ENCODE results near the gene PRR7. TPM values are rescaled to one million over a fixed set of nuclear protein-coding genes. Genes with fewer than 3 reads are reported as not detected.

The PRR7 gene
- total and polyA plus RNA-seq, 2 of the 13 experiments (the other 11 are each of a cell fraction or from before 2014, with no cell fraction given): 4.8 to 5.0 TPM

DNA sequence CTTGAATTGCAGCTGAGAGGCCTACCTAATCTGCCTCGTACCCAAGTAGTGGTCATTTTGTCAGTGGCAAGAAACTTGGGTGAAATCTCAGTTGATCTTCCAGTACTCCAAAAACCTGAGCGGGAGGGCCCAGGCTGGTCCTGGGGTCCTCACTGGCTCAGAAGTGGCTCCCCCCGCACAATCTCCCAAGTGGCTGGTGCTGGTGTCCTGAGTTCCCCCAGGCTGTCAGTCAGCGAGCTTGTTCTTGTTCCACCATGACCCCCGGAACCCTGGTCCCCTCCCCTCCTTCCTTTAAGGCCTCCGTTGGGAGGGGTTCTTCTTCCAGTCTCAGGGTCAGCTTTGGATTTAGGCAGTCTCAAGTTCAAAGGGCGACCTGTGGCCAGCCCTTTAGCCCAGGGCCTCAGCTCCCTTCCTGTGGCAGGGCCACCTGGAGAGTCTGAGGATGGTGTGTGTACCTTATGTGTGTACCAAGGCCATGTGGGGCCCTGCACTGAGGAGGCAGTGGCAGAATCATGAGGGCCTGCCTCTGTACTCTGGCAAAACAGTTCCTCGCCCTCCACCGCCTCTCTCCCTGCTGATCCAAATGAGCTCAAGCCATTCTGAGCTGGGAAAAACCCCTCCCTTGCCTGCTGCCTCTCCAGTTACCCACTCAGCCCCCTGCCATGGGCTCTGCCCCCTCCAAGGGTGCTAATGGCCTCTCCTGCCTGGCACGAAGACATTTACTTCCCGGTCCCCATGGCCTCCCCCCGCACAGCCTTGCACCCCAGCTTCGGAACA lies 31.3 kb downstream of the PRR7 start (continued):
- no peak for TF ChIP-seq ZBTB4 (CRISPR knock-in tag; IDR thresholded peaks at IDR 0.05; ENCODE audit: borderline replicate concordance)
- no peak for TF ChIP-seq ZMYM3 (CRISPR knock-in tag; IDR thresholded peaks at IDR 0.05)
- no peak for TF ChIP-seq SCMH1 (CRISPR knock-in tag; IDR thresholded peaks at IDR 0.05; ENCODE audit: borderline replicate concordance)
- TF ChIP-seq ZBTB7B (CRISPR knock-in tag; IDR thresholded peaks at IDR 0.05): no peak
- peak; percentile 36; the same call in 1 of the 2 replicates for TF ChIP-seq RXRB (CRISPR knock-in tag; IDR thresholded peaks at IDR 0.05; ENCODE audit: borderline replicate concordance)
- no peak for TF ChIP-seq TEAD2 (CRISPR knock-in tag; IDR thresholded peaks at IDR 0.05)
- no peak for TF ChIP-seq ZNF20 (CRISPR knock-in tag; IDR thresholded peaks at IDR 0.05)
- no peak for TF ChIP-seq ZNF891 (CRISPR knock-in tag; IDR thresholded peaks at IDR 0.05)
- TF ChIP-seq, protein P1, sequence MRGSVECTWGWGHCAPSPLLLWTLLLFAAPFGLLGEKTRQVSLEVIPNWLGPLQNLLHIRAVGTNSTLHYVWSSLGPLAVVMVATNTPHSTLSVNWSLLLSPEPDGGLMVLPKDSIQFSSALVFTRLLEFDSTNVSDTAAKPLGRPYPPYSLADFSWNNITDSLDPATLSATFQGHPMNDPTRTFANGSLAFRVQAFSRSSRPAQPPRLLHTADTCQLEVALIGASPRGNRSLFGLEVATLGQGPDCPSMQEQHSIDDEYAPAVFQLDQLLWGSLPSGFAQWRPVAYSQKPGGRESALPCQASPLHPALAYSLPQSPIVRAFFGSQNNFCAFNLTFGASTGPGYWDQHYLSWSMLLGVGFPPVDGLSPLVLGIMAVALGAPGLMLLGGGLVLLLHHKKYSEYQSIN (CRISPR knock-in tag; IDR thresholded peaks at IDR 0.05; ENCODE audit: borderline replicate concordance): no peak
- TF ChIP-seq FOXA3 (CRISPR knock-in tag; IDR thresholded peaks at IDR 0.05): peak; percentile 14; the same call in 1 of the 2 replicates
- no peak for TF ChIP-seq ZNF782 (CRISPR knock-in tag; IDR thresholded peaks at IDR 0.05; ENCODE audit: borderline replicate concordance)
- TF ChIP-seq HNRNPH1 (optimal IDR thresholded peaks at IDR 0.05; ENCODE audit: low read depth, low read length): no peak
- no peak for TF ChIP-seq SKIL (CRISPR knock-in tag; IDR thresholded peaks at IDR 0.05; ENCODE audit: borderline replicate concordance)
- 0 out of 2 replicates have a peak, but pooled peaks have one; percentile 2 for TF ChIP-seq PBX2 (CRISPR knock-in tag; IDR thresholded peaks at IDR 0.05)
- no peak for TF ChIP-seq ESRRA (CRISPR knock-in tag; IDR thresholded peaks at IDR 0.05; ENCODE audit: low read depth)
- peak; percentile 14; the same call in 1 of the 2 replicates for TF ChIP-seq KDM2A (CRISPR knock-in tag; IDR thresholded peaks at IDR 0.05; ENCODE audit: borderline replicate concordance, low read depth)
- TF ChIP-seq, protein P2, sequence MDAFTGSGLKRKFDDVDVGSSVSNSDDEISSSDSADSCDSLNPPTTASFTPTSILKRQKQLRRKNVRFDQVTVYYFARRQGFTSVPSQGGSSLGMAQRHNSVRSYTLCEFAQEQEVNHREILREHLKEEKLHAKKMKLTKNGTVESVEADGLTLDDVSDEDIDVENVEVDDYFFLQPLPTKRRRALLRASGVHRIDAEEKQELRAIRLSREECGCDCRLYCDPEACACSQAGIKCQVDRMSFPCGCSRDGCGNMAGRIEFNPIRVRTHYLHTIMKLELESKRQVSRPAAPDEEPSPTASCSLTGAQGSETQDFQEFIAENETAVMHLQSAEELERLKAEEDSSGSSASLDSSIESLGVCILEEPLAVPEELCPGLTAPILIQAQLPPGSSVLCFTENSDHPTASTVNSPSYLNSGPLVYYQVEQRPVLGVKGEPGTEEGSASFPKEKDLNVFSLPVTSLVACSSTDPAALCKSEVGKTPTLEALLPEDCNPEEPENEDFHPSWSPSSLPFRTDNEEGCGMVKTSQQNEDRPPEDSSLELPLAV (CRISPR knock-in tag; conservative IDR thresholded peaks at IDR 0.05; ENCODE audit: low read depth): no peak
- TF ChIP-seq CHCHD3 (CRISPR knock-in tag; IDR thresholded peaks at IDR 0.05): no peak
- no peak for TF ChIP-seq PAWR (CRISPR knock-in tag; IDR thresholded peaks at IDR 0.05; ENCODE audit: borderline replicate concordance)

Data from HepG2 (cell line).